NCI-H2107 (cell line): Measurements from ENCODE around the gene CD81.
A peak's percentile ranks its signal among the peaks of the same experiment; 100 is the strongest.

Source experiments
- DNase-seq: peaks from one replicate; lab custom pipeline; 2025; lab: John Stamatoyannopoulos, UW

Gene CD81

GRCh38 chr11:2421226-2421994, 44.3 kb downstream of the CD81 start:
- DNase-seq, result no peak

- no peak for DNase-seq
Observed at GRCh38 chr11:2421996-2422395, 44.9 kb downstream of the CD81 start.

GRCh38 chr11:2422461-2423156, 45.5 kb downstream of the CD81 start:
- no peak for DNase-seq

DNA sequence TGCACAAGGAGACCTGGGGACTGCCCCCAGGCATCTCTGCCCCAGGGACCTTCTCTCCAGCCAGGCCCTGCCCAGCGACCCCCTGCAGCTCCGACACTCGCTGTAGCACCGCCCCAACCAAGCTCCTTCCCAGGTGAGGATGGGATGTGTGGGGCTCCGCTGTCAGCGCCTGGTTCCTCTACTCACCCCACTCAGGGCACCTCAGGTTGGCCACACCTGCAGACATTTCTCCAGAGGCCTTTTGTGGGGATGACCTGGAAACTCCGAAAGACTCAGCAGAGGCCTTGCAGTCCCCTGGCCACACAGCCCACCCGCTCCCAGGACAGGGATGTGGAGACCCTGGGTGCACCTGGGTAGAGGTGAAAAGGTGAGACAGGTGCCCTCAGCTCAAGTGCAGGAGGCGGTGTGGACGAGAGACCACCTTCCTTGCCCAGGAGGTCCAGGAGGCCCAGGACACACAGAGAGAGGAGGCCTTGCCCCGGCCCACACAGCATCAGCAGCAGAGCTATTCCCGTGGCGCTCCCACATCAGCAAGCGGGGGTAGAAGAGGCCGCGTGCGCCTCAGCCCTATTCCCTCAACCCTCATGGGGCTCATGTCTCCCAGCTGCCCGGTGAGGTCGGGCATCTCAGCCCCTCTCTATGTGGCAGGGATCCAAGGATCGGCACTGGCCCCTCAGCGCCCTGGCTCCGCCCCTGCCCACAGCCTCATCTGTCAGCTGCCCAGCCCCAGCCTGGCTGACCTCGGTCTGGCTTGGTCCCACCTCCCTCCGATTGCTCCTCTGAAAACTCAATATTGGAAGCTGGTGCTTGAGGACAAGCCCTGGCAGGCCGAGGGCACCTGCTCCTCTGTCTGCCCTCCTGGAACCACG, 46.3 kb downstream of the CD81 start:
- DNase-seq, result no peak

- DNase-seq, result no peak
Observed at GRCh38 chr11:2424811-2425495, 47.8 kb downstream of the CD81 start.

GRCh38 chr11:2425506-2425905, 48.4 kb downstream of the CD81 start:
- DNase-seq, result no peak

DNA sequence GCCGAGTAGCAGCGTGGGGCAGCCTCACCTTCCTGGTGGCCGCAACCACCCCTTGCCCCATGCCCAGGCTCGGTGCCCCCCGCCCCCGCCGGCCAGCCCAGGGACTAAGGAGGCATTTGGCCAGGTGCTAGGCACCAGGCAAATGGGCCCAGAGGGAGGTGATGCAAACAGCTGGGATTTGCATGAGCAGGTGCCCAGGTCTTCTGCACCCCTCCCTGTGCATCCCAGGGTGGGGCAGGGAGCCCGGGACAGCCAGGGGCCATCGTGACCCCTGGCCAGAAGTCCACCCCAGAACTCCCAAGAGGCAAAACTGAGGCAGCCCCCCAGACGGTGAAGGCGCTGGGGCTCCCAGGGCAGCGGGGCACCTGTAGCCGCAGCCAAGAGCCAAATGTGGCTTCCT, 49.1 kb downstream of the CD81 start:
- DNase-seq, result no peak

DNA sequence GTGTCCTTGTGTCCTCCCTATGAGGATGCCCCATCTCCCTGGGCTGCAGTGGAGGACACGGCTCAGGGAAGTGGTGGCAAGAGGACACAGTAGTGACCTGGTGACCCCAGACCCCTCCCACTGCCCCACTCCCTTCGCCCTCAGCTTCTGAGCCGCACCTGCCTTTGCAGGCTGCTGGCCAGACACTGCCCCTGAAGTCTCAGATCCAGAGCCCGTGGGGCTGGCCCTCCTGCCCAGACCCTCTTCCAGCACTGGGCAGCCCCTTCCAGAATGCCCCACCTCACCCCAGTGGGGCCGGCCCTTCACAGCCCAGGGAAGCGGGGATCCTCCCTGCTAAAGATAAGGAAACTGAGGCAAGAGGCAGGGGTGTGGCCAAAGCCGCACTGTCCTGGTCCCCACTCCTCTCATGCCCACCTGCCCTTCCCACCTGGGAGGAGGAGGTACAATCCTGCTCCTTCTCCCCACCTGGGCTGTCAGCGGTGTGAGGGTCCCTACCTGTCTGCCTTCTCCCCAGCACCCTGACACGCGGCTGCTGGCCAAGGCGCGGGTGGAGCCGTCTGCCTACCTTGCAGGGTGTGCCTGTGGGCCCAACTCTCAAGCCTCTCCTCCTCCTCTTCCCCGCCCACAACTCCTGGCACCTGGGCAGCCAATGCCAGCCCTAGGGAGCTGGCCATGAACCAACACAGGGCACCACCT, 49.9 kb downstream of the CD81 start:
- no peak for DNase-seq

- no peak for DNase-seq
Observed at GRCh38 chr11:2427721-2428321, 50.7 kb downstream of the CD81 start.

- DNase-seq, result peak; percentile 40
Observed at GRCh38 chr11:2428322-2428795, 51.2 kb downstream of the CD81 start.

- no peak for DNase-seq
Observed at GRCh38 chr11:2431395-2431794, 54.3 kb downstream of the CD81 start.

GRCh38 chr11:2432171-2432621, 55.1 kb downstream of the CD81 start:
- no peak for DNase-seq

- no peak for DNase-seq
Observed at GRCh38 chr11:2432628-2433071, 55.5 kb downstream of the CD81 start.

DNA sequence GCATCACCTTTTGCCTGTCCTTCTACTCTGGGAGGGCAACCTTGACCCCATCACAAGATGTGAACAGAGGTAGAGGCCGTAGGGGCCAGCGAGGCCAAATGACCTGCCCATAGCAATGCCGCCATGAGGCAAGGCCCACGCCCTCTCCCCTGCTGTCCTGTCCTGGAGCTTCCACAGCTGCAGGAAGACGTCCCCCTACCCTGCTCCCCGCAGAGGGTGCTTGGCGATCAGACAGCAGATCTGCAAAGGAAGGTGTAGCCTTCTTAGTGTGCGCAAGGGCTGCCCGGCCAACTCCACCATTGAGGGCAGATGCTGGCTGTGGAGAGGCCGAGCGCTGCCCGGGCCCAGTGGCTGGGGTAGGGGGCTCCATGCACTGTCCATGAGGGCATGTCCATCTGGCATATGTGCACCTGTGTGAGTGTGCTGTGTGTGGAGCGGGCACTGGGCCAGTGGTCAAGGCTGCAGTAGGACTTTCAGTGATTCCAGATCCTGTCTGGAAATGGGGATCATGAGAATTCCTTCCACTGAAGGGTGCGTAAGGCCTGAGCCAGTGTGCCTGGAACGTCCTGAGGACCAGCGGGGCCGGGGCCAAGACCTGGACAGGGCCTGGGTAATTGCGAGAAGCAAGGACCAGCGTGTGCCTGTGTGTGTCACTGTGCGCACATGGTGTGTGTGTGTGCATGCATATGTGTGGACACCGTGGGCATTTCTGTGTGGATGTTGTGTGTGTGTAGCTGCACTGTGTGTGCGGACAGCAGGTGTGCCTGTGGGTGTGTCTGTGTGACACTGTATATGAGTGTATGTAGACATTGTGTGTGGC, 56.2 kb downstream of the CD81 start:
- no peak for DNase-seq

GRCh38 chr11:2434008-2434407, 56.9 kb downstream of the CD81 start:
- DNase-seq, result no peak

DNA sequence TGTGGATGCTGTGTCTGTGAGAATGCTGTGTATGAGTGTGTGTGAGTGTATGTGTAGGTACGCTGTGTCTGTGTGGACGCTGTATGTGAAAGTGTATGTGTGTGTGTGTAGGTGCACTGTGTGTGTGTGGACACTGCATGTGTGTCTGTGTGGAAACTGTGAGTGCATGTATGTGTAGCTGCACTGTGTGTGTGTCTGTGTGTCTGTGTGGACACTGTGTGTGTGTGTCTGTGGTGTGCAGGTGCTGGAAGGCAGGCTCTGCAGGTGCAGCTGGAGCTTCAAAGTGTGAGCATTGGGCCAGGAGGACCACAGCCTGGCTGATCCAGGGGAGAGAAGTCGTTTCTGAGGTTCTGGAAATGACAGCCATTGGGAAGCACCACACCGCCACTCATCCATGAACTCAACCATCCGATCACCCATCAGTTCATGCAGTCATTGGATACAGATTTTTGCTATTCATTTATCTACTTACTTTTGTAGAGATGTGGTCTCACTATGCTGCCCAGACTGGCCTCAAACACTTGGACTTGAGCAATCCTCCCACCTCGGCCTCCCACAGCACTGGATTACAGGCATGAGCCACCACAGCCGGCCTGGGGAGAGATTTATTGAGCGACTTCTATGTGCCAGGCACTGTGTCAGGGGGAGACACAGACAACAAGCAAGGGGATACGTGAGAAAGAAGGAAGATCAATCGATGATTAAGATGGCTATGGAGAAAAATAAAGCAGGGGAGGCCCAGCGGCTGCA, 57.6 kb downstream of the CD81 start:
- DNase-seq, result no peak

DNA sequence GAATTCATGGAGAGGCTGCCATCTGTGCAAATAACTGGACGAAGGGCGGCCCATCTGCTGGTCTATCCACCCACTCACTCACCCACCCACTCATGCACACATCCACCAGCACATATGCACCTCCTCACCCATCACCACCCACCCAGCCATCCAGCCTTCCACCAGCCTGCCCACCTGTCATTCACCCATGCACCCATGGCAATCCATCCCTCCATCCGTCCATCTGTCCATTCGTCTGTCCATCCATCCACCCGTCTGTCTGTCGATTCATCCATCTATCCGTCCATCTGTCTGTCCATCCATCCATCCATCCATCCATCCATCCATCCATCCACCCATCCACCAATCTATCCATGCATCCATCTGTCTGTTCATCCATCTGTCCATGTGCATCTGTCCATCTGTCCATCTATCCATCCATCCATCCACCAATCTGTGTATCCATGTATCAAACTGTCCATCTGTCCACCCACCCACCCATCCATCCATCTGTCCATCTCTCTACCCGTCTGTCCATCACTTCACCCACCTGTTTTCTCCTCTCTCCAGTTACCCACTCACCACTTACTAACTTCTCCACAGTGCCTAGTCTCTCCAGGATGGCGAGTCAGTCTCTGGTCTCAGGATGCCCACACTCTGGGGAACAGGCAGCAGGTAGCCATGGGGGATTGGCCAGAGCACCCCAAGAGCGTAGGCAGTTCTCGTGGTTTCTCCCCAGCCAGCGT, 58.3 kb downstream of the CD81 start:
- DNase-seq, result no peak

DNA sequence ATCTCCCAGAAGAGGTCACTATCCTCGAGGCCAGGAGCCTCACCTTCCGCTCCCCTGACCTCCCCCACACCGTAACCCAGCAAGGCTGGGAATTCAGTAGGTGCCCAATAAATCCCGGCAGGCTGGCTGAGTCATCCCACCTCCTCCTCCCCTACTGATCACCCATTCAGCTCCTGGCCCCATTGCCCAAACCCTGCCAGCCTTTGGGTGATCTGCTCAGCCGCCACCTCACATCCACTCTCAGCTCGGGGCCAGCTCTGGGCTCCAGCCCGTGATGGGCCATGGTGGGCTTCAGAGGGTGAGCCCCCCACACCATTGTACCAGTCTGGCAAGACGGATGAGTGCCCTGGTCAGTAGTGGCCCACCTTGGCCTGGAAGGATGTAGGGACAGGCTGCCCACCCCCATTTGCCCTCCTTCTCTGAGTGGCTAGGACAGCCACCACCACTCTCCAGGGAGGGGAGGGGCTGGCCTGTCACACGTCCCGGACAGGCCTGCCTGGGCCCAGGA, 59.0 kb downstream of the CD81 start:
- no peak for DNase-seq
